Measurements from ENCODE around the gene BCL2L12.
"Not testable (repeated sequence)": the region's sequence is repeated elsewhere in the genome, so short reads cannot be mapped to it uniquely, and the experiment has no call there.

Gene BCL2L12, protein sequence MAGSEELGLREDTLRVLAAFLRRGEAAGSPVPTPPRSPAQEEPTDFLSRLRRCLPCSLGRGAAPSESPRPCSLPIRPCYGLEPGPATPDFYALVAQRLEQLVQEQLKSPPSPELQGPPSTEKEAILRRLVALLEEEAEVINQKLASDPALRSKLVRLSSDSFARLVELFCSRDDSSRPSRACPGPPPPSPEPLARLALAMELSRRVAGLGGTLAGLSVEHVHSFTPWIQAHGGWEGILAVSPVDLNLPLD

DNA sequence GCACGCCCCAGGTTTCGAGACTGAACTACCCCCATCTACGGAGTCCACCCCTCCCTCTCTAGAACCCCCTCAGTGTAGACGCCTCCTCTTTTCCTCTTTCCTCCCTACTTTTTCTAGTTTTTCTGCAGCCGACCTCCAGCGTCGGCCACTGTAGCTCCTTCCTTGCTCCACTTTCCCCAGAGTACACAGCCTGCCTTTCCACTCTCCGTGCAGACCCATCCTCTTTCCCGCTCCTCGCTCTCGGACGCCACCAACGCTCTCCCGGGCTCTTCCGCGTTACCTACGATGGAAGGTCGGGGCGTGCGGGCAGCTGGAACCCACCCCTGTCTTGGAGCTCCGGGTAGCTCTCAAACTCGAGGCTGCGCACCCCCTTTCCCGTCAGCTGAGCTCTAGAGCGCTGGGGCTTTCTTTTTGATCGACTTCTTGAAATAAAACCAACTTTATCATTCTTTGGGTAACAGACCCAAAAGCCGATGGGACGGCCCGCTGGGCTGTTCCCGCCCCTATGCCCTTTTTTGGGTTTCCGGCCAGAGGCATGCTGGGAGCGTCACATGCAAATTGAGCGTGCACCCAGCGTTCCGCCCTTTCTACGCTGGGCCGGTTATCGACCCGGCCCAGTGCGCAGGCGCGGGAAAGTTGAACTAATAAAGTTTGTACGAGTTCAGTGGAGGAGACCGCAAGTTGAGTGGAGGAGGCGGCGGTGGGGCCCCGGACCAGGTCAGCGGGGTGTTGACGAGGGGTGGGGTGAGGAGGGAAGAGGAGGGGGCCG is at the start of gene BCL2L12, which contains the start of gene IRF3:
Gene BCL2L12, plus strand, starts transcription at position 583 of the 769 bp plus-strand sequence. CDS start 760 bp downstream, outside the sequence.
Gene IRF3, minus strand, starts transcription at position 507 of the 769 bp plus-strand sequence. CDS start 1,019 bp downstream, outside the sequence.
- no peaks in the 10 kb centered on the region for H3K9me3 ChIP-seq (ENCODE audit: control insufficient read depth in 2 of 2, low read length in 2 of 2)
- peak within 1 kb of the TSS; percentile 84 to 96 for H3K27ac ChIP-seq (ENCODE audit: low read depth in 2 of 2, low read length in 2 of 2)
- no peaks in the 10 kb centered on the region for H3K27me3 ChIP-seq (ENCODE audit: control insufficient read depth in 2 of 2, insufficient read depth in 2 of 2, low read length in 2 of 2)
- peak within 1 kb of the TSS; percentile 89 to 98 for H3K4me3 ChIP-seq (ENCODE audit: low read length in 2 of 2)
- H3K36me3 ChIP-seq (ENCODE audit: control insufficient read depth in 2 of 2, insufficient read depth in 2 of 2, low read length in 2 of 2), result peaks cover 8 to 17% of the 10 kb centered on the region in 2 donors
- H3K9ac ChIP-seq (ENCODE audit: low read depth in 1 of 2, low read length in 2 of 2), result peak within 1 kb of the TSS; percentile 78 to 86
- peaks cover 16 to 17% of the 10 kb centered on the region in 2 donors for H3K4me1 ChIP-seq (ENCODE audit: control insufficient read depth in 2 of 2, insufficient read depth in 2 of 2, low read length in 2 of 2)

DNA sequence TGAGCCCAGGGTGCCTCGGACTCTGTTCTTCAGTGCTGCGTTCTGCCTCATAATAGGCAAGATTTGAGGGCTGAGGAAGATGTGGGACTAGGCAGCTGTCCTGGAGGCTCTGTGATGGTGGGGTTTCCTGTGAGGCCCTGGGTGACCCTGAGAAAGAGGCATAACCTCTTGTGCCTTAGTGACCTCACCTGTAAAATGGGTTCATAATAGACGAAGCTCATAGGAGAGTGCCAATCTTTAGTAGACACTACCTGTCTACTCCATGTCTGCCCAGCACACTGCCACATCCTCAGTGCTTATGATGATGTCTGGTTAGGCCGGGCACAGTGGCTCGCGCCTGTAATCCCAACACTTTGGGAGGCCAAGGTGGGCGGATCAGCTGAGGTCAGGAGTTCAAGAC is 49.2 kb upstream of the BCL2L12 start:
- Histone ChIP-seq H3K27ac (ENCODE audit: low read depth in 2 of 2, low read length in 2 of 2) (no peak overlapping the region), H3K4me1 (ENCODE audit: control insufficient read depth in 2 of 2, insufficient read depth in 2 of 2, low read length in 2 of 2) (peaks cover 0 to 7% of the 10 kb centered on the region in 2 donors), H3K9me3 (ENCODE audit: control insufficient read depth in 2 of 2, low read length in 2 of 2) (no peaks in the 10 kb centered on the region), H3K36me3 (ENCODE audit: control insufficient read depth in 2 of 2, insufficient read depth in 2 of 2, low read length in 2 of 2) (peaks cover 45 to 49% of the 10 kb centered on the region in 2 donors), H3K4me3 (ENCODE audit: low read length in 2 of 2) (no peak overlapping the region), H3K9ac (ENCODE audit: low read depth in 1 of 2, low read length in 2 of 2) (no peak overlapping the region), H3K27me3 (ENCODE audit: control insufficient read depth in 2 of 2, insufficient read depth in 2 of 2, low read length in 2 of 2) (no peaks in the 10 kb centered on the region)

DNA sequence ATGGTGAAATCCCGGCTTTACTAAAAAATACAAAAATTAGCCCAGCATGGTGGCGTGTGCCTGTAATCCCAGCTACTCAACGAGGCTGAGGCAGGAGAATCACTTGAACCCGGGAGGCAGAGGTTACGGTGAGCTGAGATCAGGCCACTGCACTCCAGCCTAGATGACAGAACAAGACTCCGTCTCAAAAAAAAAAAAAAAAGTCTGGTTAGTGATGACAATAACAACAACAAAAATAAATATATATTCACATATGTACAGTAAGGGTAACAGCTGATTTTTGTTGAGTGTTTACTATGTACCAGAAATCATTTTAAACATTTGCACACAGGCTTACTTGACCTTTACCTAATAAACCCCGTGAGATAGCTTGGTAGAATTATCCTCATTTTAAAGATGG is 48.8 kb upstream of the BCL2L12 start:
- Histone ChIP-seq H3K36me3 (ENCODE audit: control insufficient read depth in 2 of 2, insufficient read depth in 2 of 2, low read length in 2 of 2) (peaks cover 46 to 53% of the 10 kb centered on the region in 2 donors), H3K27me3 (ENCODE audit: control insufficient read depth in 2 of 2, insufficient read depth in 2 of 2, low read length in 2 of 2) (no peaks in the 10 kb centered on the region), H3K9ac (ENCODE audit: low read depth in 1 of 2, low read length in 2 of 2) (no peak overlapping the region), H3K4me3 (ENCODE audit: low read length in 2 of 2) (no peak overlapping the region), H3K27ac (ENCODE audit: low read depth in 2 of 2, low read length in 2 of 2) (no peak overlapping the region), H3K9me3 (ENCODE audit: control insufficient read depth in 2 of 2, low read length in 2 of 2) (no peaks in the 10 kb centered on the region), H3K4me1 (ENCODE audit: control insufficient read depth in 2 of 2, insufficient read depth in 2 of 2, low read length in 2 of 2) (peaks cover 0 to 7% of the 10 kb centered on the region in 2 donors)

DNA sequence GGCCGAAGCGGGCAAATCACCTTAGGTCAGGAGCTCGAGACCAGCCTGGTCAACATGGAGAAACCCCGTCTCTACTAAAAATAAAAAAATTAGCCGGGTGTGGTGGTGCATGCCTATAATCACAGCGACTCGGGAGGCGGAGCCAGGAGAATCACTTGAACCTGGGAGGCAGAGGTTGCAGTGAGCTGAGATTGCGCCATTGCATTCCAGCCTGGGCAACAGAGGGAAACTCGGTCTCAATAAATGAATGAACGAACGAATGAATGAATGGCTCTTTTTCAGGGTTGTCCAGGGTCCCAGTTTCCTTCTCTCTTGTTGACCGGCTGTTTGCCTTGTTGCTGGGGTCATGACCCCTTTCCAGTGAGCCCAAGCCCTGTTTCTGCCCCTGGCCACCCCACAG is 47.9 kb upstream of the BCL2L12 start:
- H3K4me3 ChIP-seq (ENCODE audit: low read length in 2 of 2); H3K27ac ChIP-seq (ENCODE audit: low read depth in 2 of 2, low read length in 2 of 2): not testable (repeated sequence)
- H3K36me3 ChIP-seq (ENCODE audit: control insufficient read depth in 2 of 2, insufficient read depth in 2 of 2, low read length in 2 of 2), result peaks cover 42 to 53% of the 10 kb centered on the region in 2 donors

DNA sequence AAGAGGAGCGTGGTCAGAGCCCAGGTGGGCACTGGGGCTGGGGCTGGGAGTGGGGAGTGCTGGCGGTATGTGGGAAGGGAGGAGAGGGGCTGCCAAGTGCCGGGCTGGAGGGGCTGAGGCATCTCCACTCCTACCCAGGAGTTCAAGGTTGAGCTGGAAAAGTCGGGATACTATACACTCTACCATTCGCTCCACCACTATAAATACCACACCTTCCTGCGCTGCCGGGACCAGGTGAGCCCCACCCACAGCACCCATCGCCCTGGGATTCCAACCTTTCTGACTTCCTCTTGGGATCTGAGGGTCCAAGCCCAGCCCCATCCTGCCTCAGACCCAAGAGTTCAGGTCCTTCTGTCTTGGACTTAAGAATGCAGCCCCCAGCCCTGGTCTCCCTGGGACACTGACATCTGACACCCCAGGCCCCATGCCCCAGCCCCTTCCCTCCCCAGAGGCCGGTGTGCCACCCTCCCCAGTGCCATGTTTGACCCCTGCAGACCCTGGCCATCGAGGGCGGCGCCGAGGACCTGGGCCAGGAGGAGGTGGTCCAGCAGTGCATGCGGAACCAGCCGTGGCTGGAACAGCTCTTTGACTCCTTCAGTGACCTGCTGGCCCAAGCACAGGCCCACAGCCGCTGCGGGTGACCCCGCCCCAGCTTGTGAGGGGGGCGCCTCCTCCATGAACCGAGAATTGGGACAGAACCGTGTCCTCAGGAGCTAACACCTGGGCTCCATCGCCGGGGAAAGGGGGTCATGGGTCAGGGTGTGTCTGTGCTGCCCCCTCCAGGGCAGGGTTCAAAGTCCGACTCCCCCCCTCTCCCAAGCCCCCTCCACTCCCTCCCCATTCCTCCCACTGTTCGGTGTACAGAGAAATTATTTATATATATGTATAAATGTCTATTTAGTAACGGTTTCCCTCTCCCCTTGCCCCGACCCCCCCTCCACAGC is 40.5 kb upstream of the BCL2L12 start:
- H3K4me1 ChIP-seq (ENCODE audit: control insufficient read depth in 2 of 2, insufficient read depth in 2 of 2, low read length in 2 of 2), result no peaks in the 10 kb centered on the region
- H3K27ac ChIP-seq (ENCODE audit: low read depth in 2 of 2, low read length in 2 of 2), result no peak overlapping the region
- H3K36me3 ChIP-seq (ENCODE audit: control insufficient read depth in 2 of 2, insufficient read depth in 2 of 2, low read length in 2 of 2), result peaks cover 15 to 26% of the 10 kb centered on the region in 2 donors
- no peak overlapping the region for H3K9ac ChIP-seq (ENCODE audit: low read depth in 1 of 2, low read length in 2 of 2)
- no peak overlapping the region for H3K4me3 ChIP-seq (ENCODE audit: low read length in 2 of 2)
- H3K9me3 ChIP-seq (ENCODE audit: control insufficient read depth in 2 of 2, low read length in 2 of 2), result no peaks in the 10 kb centered on the region
- H3K27me3 ChIP-seq (ENCODE audit: control insufficient read depth in 2 of 2, insufficient read depth in 2 of 2, low read length in 2 of 2), result no peaks in the 10 kb centered on the region

More for the DNA sequence above, 47.9 kb upstream of the BCL2L12 start:
- not testable (repeated sequence) for H3K9ac ChIP-seq (ENCODE audit: low read depth in 1 of 2, low read length in 2 of 2); H3K4me1 ChIP-seq (ENCODE audit: control insufficient read depth in 2 of 2, insufficient read depth in 2 of 2, low read length in 2 of 2); H3K27me3 ChIP-seq (ENCODE audit: control insufficient read depth in 2 of 2, insufficient read depth in 2 of 2, low read length in 2 of 2); H3K9me3 ChIP-seq (ENCODE audit: control insufficient read depth in 2 of 2, low read length in 2 of 2)

DNA sequence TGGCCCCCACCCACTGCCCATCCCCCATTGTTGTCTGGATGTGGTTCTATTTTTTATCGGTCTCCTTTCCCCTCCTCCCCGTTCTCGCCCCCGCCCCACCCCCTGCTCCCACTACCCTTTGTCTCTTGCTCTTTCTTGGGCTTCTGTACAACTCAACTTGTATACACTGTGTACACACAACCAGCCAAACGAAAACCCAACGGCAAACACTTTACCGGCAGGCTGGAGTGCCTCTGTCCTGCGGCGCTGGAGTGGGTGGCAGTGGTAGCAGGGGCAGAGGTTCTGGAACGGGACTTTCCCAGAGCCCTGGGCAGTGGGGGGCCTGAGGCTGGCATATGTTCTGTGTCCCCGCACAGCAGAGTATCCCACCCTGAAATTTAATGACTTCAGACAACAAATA is 39.5 kb upstream of the BCL2L12 start:
- Histone ChIP-seq H3K27me3 (ENCODE audit: control insufficient read depth in 2 of 2, insufficient read depth in 2 of 2, low read length in 2 of 2) (no peaks in the 10 kb centered on the region), H3K4me1 (ENCODE audit: control insufficient read depth in 2 of 2, insufficient read depth in 2 of 2, low read length in 2 of 2) (no peaks in the 10 kb centered on the region), H3K4me3 (ENCODE audit: low read length in 2 of 2) (no peak overlapping the region), H3K9me3 (ENCODE audit: control insufficient read depth in 2 of 2, low read length in 2 of 2) (no peaks in the 10 kb centered on the region), H3K36me3 (ENCODE audit: control insufficient read depth in 2 of 2, insufficient read depth in 2 of 2, low read length in 2 of 2) (peaks cover 14 to 24% of the 10 kb centered on the region in 2 donors), H3K27ac (ENCODE audit: low read depth in 2 of 2, low read length in 2 of 2) (no peak overlapping the region), H3K9ac (ENCODE audit: low read depth in 1 of 2, low read length in 2 of 2) (no peak overlapping the region)

DNA sequence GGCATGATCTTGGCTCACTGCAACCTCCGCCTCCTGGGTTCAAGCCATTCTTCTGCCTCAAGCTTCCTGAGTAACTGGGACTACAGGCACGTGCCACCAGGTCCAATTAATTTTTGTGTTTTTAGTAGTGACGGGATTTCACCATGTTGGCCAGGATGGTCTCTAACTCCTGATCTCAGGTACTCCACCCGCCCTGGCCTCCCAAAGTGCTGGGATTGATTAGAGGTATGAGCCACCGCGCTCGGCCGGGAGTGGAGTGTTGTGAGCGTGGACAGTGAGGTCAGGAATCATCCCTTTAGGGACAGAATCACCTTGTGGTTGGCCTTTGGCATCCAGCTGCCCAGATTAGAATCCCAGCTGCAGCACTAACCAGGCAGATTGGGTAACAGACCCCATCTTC is 36.1 kb upstream of the BCL2L12 start:
- H3K27ac ChIP-seq (ENCODE audit: low read depth in 2 of 2, low read length in 2 of 2), result no peak overlapping the region
- no peak overlapping the region for H3K4me3 ChIP-seq (ENCODE audit: low read length in 2 of 2)
- H3K27me3 ChIP-seq (ENCODE audit: control insufficient read depth in 2 of 2, insufficient read depth in 2 of 2, low read length in 2 of 2), result no peaks in the 10 kb centered on the region
- H3K9ac ChIP-seq (ENCODE audit: low read depth in 1 of 2, low read length in 2 of 2), result no peak overlapping the region
- H3K36me3 ChIP-seq (ENCODE audit: control insufficient read depth in 2 of 2, insufficient read depth in 2 of 2, low read length in 2 of 2), result peaks cover 8 to 11% of the 10 kb centered on the region in 2 donors
- no peaks in the 10 kb centered on the region for H3K9me3 ChIP-seq (ENCODE audit: control insufficient read depth in 2 of 2, low read length in 2 of 2)
- no peaks in the 10 kb centered on the region for H3K4me1 ChIP-seq (ENCODE audit: control insufficient read depth in 2 of 2, insufficient read depth in 2 of 2, low read length in 2 of 2)

DNA sequence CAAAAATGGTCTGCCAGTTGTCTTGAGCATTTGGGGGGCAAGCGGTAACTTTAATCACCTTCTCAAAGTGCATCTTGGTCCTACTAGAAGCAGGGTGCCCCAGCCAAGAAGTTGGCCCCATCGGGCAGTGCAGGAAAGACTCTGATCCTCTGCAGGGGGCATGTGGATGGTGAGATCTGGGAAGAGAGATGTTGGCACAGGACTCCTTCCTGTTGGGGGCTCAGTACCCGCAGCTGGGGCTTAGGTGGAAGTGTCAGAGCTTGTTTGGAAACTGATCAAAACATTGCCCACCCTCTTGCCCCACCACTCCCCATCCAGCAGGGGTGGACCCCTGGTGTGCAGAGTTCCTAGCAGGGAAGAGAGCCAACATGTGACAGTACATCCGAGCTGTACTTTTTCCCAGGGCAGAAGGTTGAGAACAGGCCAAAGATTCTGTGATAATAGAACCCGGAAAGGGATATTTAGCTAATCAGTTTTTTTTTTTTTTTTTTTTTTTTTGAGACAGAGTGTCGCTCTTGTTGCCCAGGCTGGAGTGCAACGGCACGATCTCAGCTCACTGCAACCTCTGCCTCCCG is 34.6 kb upstream of the BCL2L12 start:
- no peaks in the 10 kb centered on the region for H3K27me3 ChIP-seq (ENCODE audit: control insufficient read depth in 2 of 2, insufficient read depth in 2 of 2, low read length in 2 of 2)
- H3K36me3 ChIP-seq (ENCODE audit: control insufficient read depth in 2 of 2, insufficient read depth in 2 of 2, low read length in 2 of 2), result peaks cover 3 to 7% of the 10 kb centered on the region in 2 donors
- no peak overlapping the region for H3K9ac ChIP-seq (ENCODE audit: low read depth in 1 of 2, low read length in 2 of 2)
- H3K4me1 ChIP-seq (ENCODE audit: control insufficient read depth in 2 of 2, insufficient read depth in 2 of 2, low read length in 2 of 2), result no peaks in the 10 kb centered on the region
- no peak overlapping the region for H3K4me3 ChIP-seq (ENCODE audit: low read length in 2 of 2)
- H3K27ac ChIP-seq (ENCODE audit: low read depth in 2 of 2, low read length in 2 of 2), result no peak overlapping the region
- H3K9me3 ChIP-seq (ENCODE audit: control insufficient read depth in 2 of 2, low read length in 2 of 2), result no peaks in the 10 kb centered on the region

DNA sequence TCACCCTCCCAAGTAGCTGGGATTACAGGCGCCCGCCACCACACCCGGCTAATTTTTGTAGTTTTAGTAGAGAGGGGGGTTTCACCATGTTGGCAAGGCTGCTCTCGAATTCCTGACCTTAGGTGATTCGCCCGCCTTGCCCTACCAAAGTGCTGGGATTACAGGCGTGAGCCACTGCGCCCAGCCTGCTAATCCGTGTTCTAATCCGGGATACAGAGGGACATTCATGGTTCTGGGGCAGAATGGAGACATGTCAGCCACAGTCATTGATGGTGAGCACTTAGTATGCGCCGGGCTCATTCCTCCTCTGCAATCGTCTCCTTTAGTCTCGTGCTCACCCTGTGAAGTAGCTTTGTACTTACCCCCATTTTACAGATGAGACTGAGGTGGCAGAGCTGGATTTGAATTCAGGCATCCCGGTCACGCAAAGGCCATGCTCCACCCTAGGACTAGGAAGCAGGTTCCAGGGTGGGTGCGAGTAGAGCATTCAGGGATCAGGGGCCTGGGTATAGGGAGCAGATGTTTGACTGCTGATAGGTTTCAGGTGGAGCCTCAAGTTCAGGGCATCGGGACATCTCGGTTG is 34.0 kb upstream of the BCL2L12 start:
- no peak overlapping the region for H3K9ac ChIP-seq (ENCODE audit: low read depth in 1 of 2, low read length in 2 of 2)
- no peak overlapping the region for H3K4me3 ChIP-seq (ENCODE audit: low read length in 2 of 2)
- H3K4me1 ChIP-seq (ENCODE audit: control insufficient read depth in 2 of 2, insufficient read depth in 2 of 2, low read length in 2 of 2), result peaks cover 0 to under 1% of the 10 kb centered on the region in 2 donors
- no peaks in the 10 kb centered on the region for H3K27me3 ChIP-seq (ENCODE audit: control insufficient read depth in 2 of 2, insufficient read depth in 2 of 2, low read length in 2 of 2)
- no peak overlapping the region for H3K27ac ChIP-seq (ENCODE audit: low read depth in 2 of 2, low read length in 2 of 2)
- no peaks in the 10 kb centered on the region for H3K9me3 ChIP-seq (ENCODE audit: control insufficient read depth in 2 of 2, low read length in 2 of 2)
- H3K36me3 ChIP-seq (ENCODE audit: control insufficient read depth in 2 of 2, insufficient read depth in 2 of 2, low read length in 2 of 2), result peaks cover 3 to 9% of the 10 kb centered on the region in 2 donors

Data from mucosa of rectum (tissue), 2 donors.